IMR-90 (cell line): ENCODE data around the gene SSU72. TPM values are rescaled to one million over a fixed set of nuclear protein-coding genes. Genes with fewer than 3 reads are reported as not detected.

Source experiments
- ATAC-seq: fragments of 200-7000 bp; cut with Tn5 transposase; 2 replicates; pipeline ENCODE4 v1.9.1; 2020; ENCODE audit warnings: low read depth, mild to moderate bottlenecking, moderate library complexity
- BruUV-seq: library from RNA; stranded (reverse); fragments of 400-500 nt; replicated peaks from 2 replicates; lab custom pipeline; 2021; lab: Mats Ljungman, UMichigan
- CTCF ChIA-PET: fragments of 300-600 bp; formaldehyde crosslinking; extraction: SDS; loops from one replicate; lab custom pipeline; 2021; ENCODE audit warnings: antibody characterized with exemption; lab: Yijun Ruan, JAX
- POLR2A ChIA-PET: fragments of 300-600 bp; sonication (Branson Sonifier 250); formaldehyde crosslinking; loops from one replicate; lab custom pipeline; 2022; ENCODE audit warnings: antibody characterized with exemption; ENCODE audit not compliant: unreplicated experiment; lab: Charles Lee
- DNase-seq: peaks from one replicate; pipeline ENCODE4 v3.0.0; 2013
- H2AFZ ChIP-seq: replicated peaks from 2 replicates; pipeline ENCODE3; 2013; ENCODE audit warnings: low read length, mild to moderate bottlenecking; ENCODE audit not compliant: poor library complexity
- H2AK5ac ChIP-seq: 2 replicates; pipeline ENCODE4 v1.6.1; 2013; ENCODE audit warnings: low read depth, low read length, inconsistent platforms
- H2AK9ac ChIP-seq: replicated peaks from 2 replicates; pipeline ENCODE3; 2013; ENCODE audit warnings: mild to moderate bottlenecking, low read depth, low read length, moderate library complexity; ENCODE audit not compliant: poor library complexity
- H2BK120ac ChIP-seq: 2 replicates; pipeline ENCODE4 v1.6.1; 2013; ENCODE audit warnings: low read depth, low read length, inconsistent platforms
- H2BK15ac ChIP-seq: 3 replicates; pipeline ENCODE4 v1.6.1; 2013; ENCODE audit warnings: low read depth, low read length, inconsistent platforms
- H2BK20ac ChIP-seq: 2 replicates; pipeline ENCODE4 v1.6.1; 2013; ENCODE audit warnings: low read depth, mild to moderate bottlenecking, inconsistent platforms, low read length, moderate library complexity
- H2BK5ac ChIP-seq: 2 replicates; pipeline ENCODE4 v1.6.1; 2013; ENCODE audit warnings: mild to moderate bottlenecking, low read depth, low read length, inconsistent platforms; ENCODE audit not compliant: poor library complexity, severe bottlenecking
- H3K14ac ChIP-seq: replicated peaks from 2 replicates; pipeline ENCODE4 v1.6.1; 2013; ENCODE audit warnings: low read depth, low read length, inconsistent platforms
- H3K18ac ChIP-seq: 2 replicates; pipeline ENCODE4 v1.6.1; 2013; ENCODE audit warnings: low read depth, low read length, control low read depth
- H3K23ac ChIP-seq: 2 replicates; pipeline ENCODE4 v1.6.1; 2013; ENCODE audit warnings: low read depth, low read length, inconsistent platforms
- H3K27ac ChIP-seq: 2 replicates; pipeline ENCODE4 v1.5.1; 2013; ENCODE audit warnings: mild to moderate bottlenecking, control low read depth, low read length; ENCODE audit not compliant: insufficient read depth
- H3K27me3 ChIP-seq: 2 replicates; pipeline ENCODE4 v1.6.1; 2013; ENCODE audit warnings: low read length; ENCODE audit not compliant: control insufficient read depth, insufficient read depth
- H3K36me3 ChIP-seq: 2 replicates; pipeline ENCODE4 v1.6.1; 2013; ENCODE audit warnings: low read length, mixed read lengths; ENCODE audit not compliant: control insufficient read depth, insufficient read depth
- H3K4ac ChIP-seq: 2 replicates; pipeline ENCODE4 v1.6.1; 2013; ENCODE audit warnings: low read depth, low read length, inconsistent platforms
- H3K4me1 ChIP-seq: 2 replicates; pipeline ENCODE4 v1.6.1; 2013; ENCODE audit warnings: low read length, mixed read lengths; ENCODE audit not compliant: control insufficient read depth, insufficient read depth
- H3K4me2 ChIP-seq: 2 replicates; pipeline ENCODE4 v1.6.1; 2013; ENCODE audit warnings: low read depth, mild to moderate bottlenecking, control low read depth, low read length, moderate library complexity
- H3K4me3 ChIP-seq: 2 replicates; pipeline ENCODE4 v1.5.1; 2013; ENCODE audit warnings: low read depth, mild to moderate bottlenecking, control low read depth, low read length, moderate library complexity; ENCODE audit not compliant: insufficient read depth
- H3K56ac ChIP-seq: 2 replicates; pipeline ENCODE4 v1.6.1; 2013; ENCODE audit warnings: low read length, inconsistent platforms; ENCODE audit not compliant: insufficient read depth; ENCODE audit errors: extremely low read depth
- H3K79me1 ChIP-seq, 2 experiments: 2 replicates each; pipeline ENCODE4 v1.6.1; 2013; ENCODE audit warnings: low read length in 2 of 2, inconsistent platforms in 1 of 2, low read depth in 1 of 2
- H3K9ac ChIP-seq: 2 replicates; pipeline ENCODE4 v1.6.1; 2013; ENCODE audit warnings: low read depth, low read length, control low read depth
- H3K9me1 ChIP-seq: 2 replicates; pipeline ENCODE4 v1.6.1; 2013; ENCODE audit warnings: low read length, inconsistent platforms; ENCODE audit not compliant: insufficient read depth
- H3K9me3 ChIP-seq: 2 replicates; pipeline ENCODE4 v1.6.1; 2013; ENCODE audit warnings: low read length; ENCODE audit not compliant: control insufficient read depth, insufficient read depth
- H4K20me1 ChIP-seq: 2 replicates; pipeline ENCODE4 v1.6.1; 2013; ENCODE audit warnings: low read length, inconsistent platforms; ENCODE audit not compliant: insufficient read depth
- H4K5ac ChIP-seq: 2 replicates; pipeline ENCODE4 v1.6.1; 2013; ENCODE audit warnings: mild to moderate bottlenecking, low read depth, low read length, control low read depth
- H4K8ac ChIP-seq, 2 experiments: 2 replicates each; pipeline ENCODE4 v1.6.1; 2013; ENCODE audit warnings: low read depth in 2 of 2, low read length in 2 of 2, control low read depth in 1 of 2, inconsistent platforms in 1 of 2
- H4K91ac ChIP-seq: 2 replicates; pipeline ENCODE4 v1.6.1; 2013; ENCODE audit warnings: low read depth, low read length, inconsistent platforms; ENCODE audit not compliant: insufficient read depth
- BHLHE40 ChIP-seq: fragments of 150-350 bp; IDR thresholded peaks from 2 replicates; pipeline ENCODE4 v1.6.1; 2016; ENCODE audit warnings: mild to moderate bottlenecking, low read depth, low read length
- CEBPB ChIP-seq: IDR thresholded peaks from 2 replicates; pipeline ENCODE4 v1.6.1; 2012; ENCODE audit warnings: low read depth, low read length, improper control_type of control experiment
- CHD1 ChIP-seq: IDR thresholded peaks from 2 replicates; pipeline ENCODE4 v1.6.1; 2012; ENCODE audit warnings: low read depth, low read length, improper control_type of control experiment
- CTCF ChIP-seq: conservative IDR thresholded peaks from 2 replicates; pipeline ENCODE4 v1.5.1; 2012; ENCODE audit warnings: mild to moderate bottlenecking, low read depth, low read length, improper control_type of control experiment
- ELK1 ChIP-seq: fragments of 150-350 bp; IDR thresholded peaks from 2 replicates; pipeline ENCODE4 v1.6.1; 2016; ENCODE audit warnings: low read depth, mild to moderate bottlenecking, low read length, moderate library complexity, borderline replicate concordance
- FOS ChIP-seq: fragments of 150-350 bp; IDR thresholded peaks from 2 replicates; pipeline ENCODE4 v1.6.1; 2016; ENCODE audit warnings: low read depth, low read length
- MAZ ChIP-seq: IDR thresholded peaks from 2 replicates; pipeline ENCODE4 v1.6.1; 2012; ENCODE audit warnings: low read depth, mild to moderate bottlenecking, low read length, improper control_type of control experiment, moderate library complexity, borderline replicate concordance
- MXI1 ChIP-seq: IDR thresholded peaks from 2 replicates; pipeline ENCODE4 v1.6.1; 2012; ENCODE audit warnings: low read depth, mild to moderate bottlenecking, low read length, moderate library complexity, borderline replicate concordance
- NFE2L2 ChIP-seq: fragments of 150-350 bp; IDR thresholded peaks from 2 replicates; pipeline ENCODE4 v1.6.1; 2016; ENCODE audit warnings: low read depth, mild to moderate bottlenecking, low read length
- POLR2A ChIP-seq: IDR thresholded peaks from 2 replicates; pipeline ENCODE4 v1.6.1; 2012; ENCODE audit warnings: mild to moderate bottlenecking, low read depth, low read length
- RAD21 ChIP-seq: IDR thresholded peaks from 2 replicates; pipeline ENCODE4 v1.6.1; 2012; ENCODE audit warnings: low read length, improper control_type of control experiment
- RCOR1 ChIP-seq: IDR thresholded peaks from 2 replicates; pipeline ENCODE4 v1.6.1; 2012; ENCODE audit warnings: mild to moderate bottlenecking, low read length, improper control_type of control experiment; ENCODE audit not compliant: insufficient replicate concordance
- RFX5 ChIP-seq: IDR thresholded peaks from 2 replicates; pipeline ENCODE4 v1.8.0; 2012; ENCODE audit warnings: low read depth, mild to moderate bottlenecking, low read length, moderate library complexity
- SMC3 ChIP-seq: fragments of 150-350 bp; IDR thresholded peaks from 2 replicates; pipeline ENCODE4 v1.6.1; 2016; ENCODE audit warnings: low read depth, mild to moderate bottlenecking, antibody characterized with exemption, low read length, moderate library complexity
- USF2 ChIP-seq: fragments of 150-350 bp; IDR thresholded peaks from 2 replicates; pipeline ENCODE4 v1.6.1; 2017; ENCODE audit warnings: mild to moderate bottlenecking, antibody characterized with exemption, low read length, low read depth
- WGBS, 2 experiments: methylation state at CpG; one replicate each; pipeline versions ENCODE4 v1.1.5 to v1.1.7; 2013; ENCODE audit warnings: missing lambda C conversion rate in 2 of 2; ENCODE audit not compliant: insufficient read length in 1 of 2; ENCODE audit errors: extremely low coverage in 2 of 2; 5-methylcytosine and 5-hydroxymethylcytosine counted together
- dilution Hi-C: fragments of 300-500 bp; cut with HindIII; formaldehyde crosslinking; loops from one replicate; pipeline ENCODE4 v1.14.3; 2018; ENCODE audit warnings: low sequenced_read_pairs; ENCODE audit not compliant: unreplicated experiment
- in situ Hi-C: fragments of 300-500 bp; cut with MboI; formaldehyde crosslinking; loops from 3 replicates; pipeline ENCODE4 v1.14.3; 2019; ENCODE audit warnings: low sequenced_read_pairs, inconsistent platforms, mixed read lengths
- intact Hi-C: fragments of 100-400 bp; cut with micrococcal nuclease; formaldehyde crosslinking; loops from 2 replicates; pipeline ENCODE4 v1.10.0; 2022
- polyA plus RNA-seq, 3 experiments: library from polyadenylated mRNA; depleted of rRNA; stranded (reverse); fragments of >200 nt; gene quantifications; 2 replicates each; pipeline ENCODE4 v1.2.3, GENCODE V29; 2012; ENCODE audit warnings: low replicate concordance in 1 of 3
- total RNA-seq: library from RNA; depleted of rRNA; stranded (reverse); fragments of >200 nt; gene quantifications from 2 replicates; pipeline ENCODE4 v1.2.3, GENCODE V29; 2012

The SSU72 gene
- total and polyA plus RNA-seq, 2 of the 4 experiments (the other 2 are of a cell fraction): 33.7 to 88.4 TPM

- dilution Hi-C loops: no loop called here
- Histone ChIP-seq H4K91ac (peak overlapping the region; percentile 34; the same call in 1 of the 2 replicates), H3K4ac (no peak overlapping the region), H3K9ac (peak overlapping the region; percentile 24; the same call in 1 of the 2 replicates), H2AK9ac (no peak overlapping the region), H4K20me1 (peaks cover 31% of the 10 kb centered on the region), H3K18ac (no peak overlapping the region), H3K27ac (no peak overlapping the region), H3K9me1 (peaks cover 11% of the 10 kb centered on the region; the same call in 1 of the 2 replicates), H4K8ac (peak overlapping the region in 1 of 2 experiments; percentile 26; a peak in 1 of 4 replicates), H2BK5ac (no peak overlapping the region), H3K56ac (no peak overlapping the region), H3K79me1 (peaks cover 19 to 44% of the 10 kb centered on the region in 2 experiments; a peak in 3 of 4 replicates), H3K27me3 (no peaks in the 10 kb centered on the region), H3K9me3 (no peaks in the 10 kb centered on the region), H2BK120ac (no peak overlapping the region), H4K5ac (no peak overlapping the region), H2AK5ac (peak overlapping the region; percentile 40; the same call in 1 of the 2 replicates), H3K4me1 (peaks cover 7% of the 10 kb centered on the region), H3K4me2 (peak overlapping the region; percentile 27), H3K23ac (0 out of 2 replicates have a peak overlapping the region, but pooled peaks have one; percentile 8), H2BK20ac (no peak overlapping the region), H2AFZ (no peak overlapping the region), H3K4me3 (0 out of 2 replicates have a peak overlapping the region, but pooled peaks have one; percentile 71), H2BK15ac (no peak overlapping the region), H3K14ac (peak overlapping the region; percentile 72; the same call in 1 of the 2 replicates), H3K36me3 (peaks cover 8% of the 10 kb centered on the region; the same call in 1 of the 2 replicates)
- no peak for TF ChIP-seq NFE2L2
- no peak for TF ChIP-seq CHD1
- no peak for TF ChIP-seq ELK1
- no peak for TF ChIP-seq USF2
- no peak for TF ChIP-seq MAZ
- no peak for TF ChIP-seq RAD21
- TF ChIP-seq BHLHE40: no peak
- TF ChIP-seq CEBPB: no peak
- TF ChIP-seq CTCF: no peak
- no peak for TF ChIP-seq MXI1
- no peak for TF ChIP-seq RCOR1
- TF ChIP-seq FOS: no peak
- TF ChIP-seq SMC3: no peak
- TF ChIP-seq POLR2A: no peak
- TF ChIP-seq RFX5: no peak
- DNase-seq (no peak), ATAC-seq (no peak)
- BruUV-seq: TSS peak; percentile 51
- intact Hi-C loops: loop anchor here (2.0 kb wide), 1 partner anchor 45 kb away; the partner anchor contains the start of gene CDK11B
- 81% methylated on average over 7 of the region's 11 CpGs; no CpG with 5 or more reads in 1 of the 2 experiments for WGBS, 2 experiments
- CTCF ChIA-PET: no interaction called here
- POLR2A ChIA-PET: interaction anchor here (0.6 kb wide), 1 partner anchor 11 kb away, joined by 3 read pairs; no protein-coding TSS in a partner anchor
- in situ Hi-C loops: no loop called here
Observed at GRCh38 chr1:1613509-1614082, 38.9 kb upstream of the SSU72 start.
